ENCODE data around the gene CPNE4.
A peak's percentile ranks its signal among the peaks of the same experiment; 100 is the strongest.

Gene CPNE4

GRCh38 chr3:132037056-132037455 lies 2.2 kb upstream of the CPNE4 start:
- Histone ChIP-seq H3K4me1 (ENCODE audit: insufficient read depth, poor library complexity, severe bottlenecking) (no peaks in the 10 kb centered on the region), H3K27me3 (ENCODE audit: insufficient read depth, poor library complexity, severe bottlenecking) (peaks cover 37% of the 10 kb centered on the region), H3K9me3 (ENCODE audit: severe bottlenecking) (no peaks in the 10 kb centered on the region), H3K36me3 (ENCODE audit: low read depth) (no peaks in the 10 kb centered on the region), H3K4me3 (ENCODE audit: severe bottlenecking) (no peak overlapping the region), H3K27ac (ENCODE audit: poor library complexity, severe bottlenecking) (no peak overlapping the region)
- TF ChIP-seq CTCF (IDR thresholded peaks at IDR 0.05; ENCODE audit: poor library complexity, severe bottlenecking), result no peak
- no peak for DNase-seq (ENCODE audit: low spot score)
- ATAC-seq (ENCODE audit: low read depth), result no peak

- Histone ChIP-seq H3K4me1 (ENCODE audit: insufficient read depth, poor library complexity, severe bottlenecking) (no peaks in the 10 kb centered on the region), H3K27me3 (ENCODE audit: insufficient read depth, poor library complexity, severe bottlenecking) (peaks cover 42% of the 10 kb centered on the region), H3K4me3 (ENCODE audit: severe bottlenecking) (no peak overlapping the region), H3K9me3 (ENCODE audit: severe bottlenecking) (no peaks in the 10 kb centered on the region), H3K36me3 (ENCODE audit: low read depth) (no peaks in the 10 kb centered on the region), H3K27ac (ENCODE audit: poor library complexity, severe bottlenecking) (no peak overlapping the region)
- no peak for TF ChIP-seq CTCF (IDR thresholded peaks at IDR 0.05; ENCODE audit: poor library complexity, severe bottlenecking)
- DNase-seq (ENCODE audit: low spot score) (no peak), ATAC-seq (ENCODE audit: low read depth) (no peak)
These were observed 723 bp downstream of the CPNE4 start for GRCh38 chr3:132034097-132034485.

- H3K27me3 ChIP-seq (ENCODE audit: insufficient read depth, poor library complexity, severe bottlenecking), result peaks cover 42% of the 10 kb centered on the region
- TF ChIP-seq CTCF (IDR thresholded peaks at IDR 0.05; ENCODE audit: poor library complexity, severe bottlenecking), result no peak
- no peaks in the 10 kb centered on the region for H3K9me3 ChIP-seq (ENCODE audit: severe bottlenecking)
These were observed 1.3 kb downstream of the CPNE4 start for GRCh38 chr3:132033471-132033870.

GRCh38 chr3:132032959-132033358 lies 1.9 kb downstream of the CPNE4 start:
- TF ChIP-seq CTCF (IDR thresholded peaks at IDR 0.05; ENCODE audit: poor library complexity, severe bottlenecking), result no peak
- Histone ChIP-seq H3K36me3 (ENCODE audit: low read depth) (no peaks in the 10 kb centered on the region), H3K9me3 (ENCODE audit: severe bottlenecking) (no peaks in the 10 kb centered on the region), H3K4me3 (ENCODE audit: severe bottlenecking) (no peak overlapping the region), H3K4me1 (ENCODE audit: insufficient read depth, poor library complexity, severe bottlenecking) (no peaks in the 10 kb centered on the region), H3K27ac (ENCODE audit: poor library complexity, severe bottlenecking) (no peak overlapping the region), H3K27me3 (ENCODE audit: insufficient read depth, poor library complexity, severe bottlenecking) (peaks cover 42% of the 10 kb centered on the region)
- ATAC-seq (ENCODE audit: low read depth) (no peak), DNase-seq (ENCODE audit: low spot score) (no peak)

More at GRCh38 chr3:132033471-132033870, 1.3 kb downstream of the CPNE4 start:
- Histone ChIP-seq H3K4me1 (ENCODE audit: insufficient read depth, poor library complexity, severe bottlenecking) (no peaks in the 10 kb centered on the region), H3K27ac (ENCODE audit: poor library complexity, severe bottlenecking) (no peak overlapping the region), H3K36me3 (ENCODE audit: low read depth) (no peaks in the 10 kb centered on the region), H3K4me3 (ENCODE audit: severe bottlenecking) (no peak overlapping the region)
- no peak for DNase-seq (ENCODE audit: low spot score)
- no peak for ATAC-seq (ENCODE audit: low read depth)

GRCh38 chr3:132029182-132029902 lies 5.5 kb downstream of the CPNE4 start:
- ATAC-seq (ENCODE audit: low read depth), result peak; percentile 100

More at GRCh38 chr3:132029182-132029902, 5.5 kb downstream of the CPNE4 start:
- no peaks in the 10 kb centered on the region for H3K36me3 ChIP-seq (ENCODE audit: low read depth)
- H3K27me3 ChIP-seq (ENCODE audit: insufficient read depth, poor library complexity, severe bottlenecking), result peaks cover 26% of the 10 kb centered on the region
- H3K4me3 ChIP-seq (ENCODE audit: severe bottlenecking), result no peak overlapping the region
- no peak overlapping the region for H3K27ac ChIP-seq (ENCODE audit: poor library complexity, severe bottlenecking)
- H3K9me3 ChIP-seq (ENCODE audit: severe bottlenecking), result no peaks in the 10 kb centered on the region
- DNase-seq (ENCODE audit: low spot score), result peak; percentile 79
- TF ChIP-seq CTCF (IDR thresholded peaks at IDR 0.05; ENCODE audit: poor library complexity, severe bottlenecking), result peak; percentile 91
- H3K4me1 ChIP-seq (ENCODE audit: insufficient read depth, poor library complexity, severe bottlenecking), result no peaks in the 10 kb centered on the region
